Uterus (tissue), 4 donors: ENCODE results near the gene UBE4B. TPM values are rescaled to one million over a fixed set of nuclear protein-coding genes. Genes with fewer than 3 reads are reported as not detected.
A peak's percentile ranks its signal among the peaks of the same experiment; 100 is the strongest.
"Not testable (repeated sequence)": the region's sequence is repeated elsewhere in the genome, so short reads cannot be mapped to it uniquely, and the experiment has no call there.

Source experiments
- DNase-seq, 2 donors: peaks; one replicate each; pipeline ENCODE4 v3.0.0-alpha.2; 2019 to 2020
- H3K27ac ChIP-seq, 2 donors: fragments of 200-600 bp; sonication (generic); 1 replicate in 1 of 2; 2 replicates in 1 of 2; pipeline ENCODE4 v1.5.1; 2016 to 2018
- H3K27me3 ChIP-seq, 2 donors: fragments of 200-600 bp; sonication (generic); one replicate each; pipeline ENCODE4 v1.5.1; 2018 to 2019; ENCODE audit warnings: control low read depth in 1 of 2
- H3K36me3 ChIP-seq, 2 donors: fragments of 200-600 bp; sonication (generic); one replicate each; pipeline ENCODE4 v1.5.1; 2019; ENCODE audit warnings: control low read depth in 1 of 2
- H3K4me1 ChIP-seq, 2 donors: fragments of 200-600 bp; sonication (generic); one replicate each; pipeline ENCODE4 v1.5.1; 2018 to 2019; ENCODE audit warnings: control low read depth in 1 of 2
- H3K4me3 ChIP-seq, 2 donors: fragments of 200-600 bp; sonication (generic); 1 replicate in 1 of 2; 2 replicates in 1 of 2; pipeline ENCODE4 v1.5.1; 2018 to 2019; ENCODE audit warnings: mild to moderate bottlenecking in 1 of 2
- H3K9me3 ChIP-seq, 2 donors: fragments of 200-600 bp; sonication (generic); one replicate each; pipeline ENCODE4 v1.5.1; 2019; ENCODE audit warnings: control low read depth in 1 of 2
- CTCF ChIP-seq, 4 experiments: fragments of 200-600 bp in 2 of 4; fragments of 450-650 bp in 2 of 4; sonication (generic) in 2 of 4; IDR thresholded peaks; one replicate each; pipeline ENCODE4 v1.5.1; 2016 to 2019; ENCODE audit warnings: antibody characterized with exemption in 4 of 4, mild to moderate bottlenecking in 2 of 4, moderate library complexity in 1 of 4
- POLR2A ChIP-seq, 2 donors: fragments of 450-650 bp; IDR thresholded peaks; one replicate each; pipeline ENCODE4 v1.6.1; 2016; ENCODE audit warnings: antibody characterized with exemption in 2 of 2, mild to moderate bottlenecking in 1 of 2, moderate library complexity in 1 of 2
- intact Hi-C: fragments of 100-400 bp; cut with DNase I; formaldehyde crosslinking; loops from one replicate; pipeline ENCODE4 v1.15.1; 2023; ENCODE audit warnings: low total_unique reads
- total RNA-seq, 4 donors: library from RNA; depleted of rRNA in 3 of 4; stranded (reverse); fragments of >200 nt in 3 of 4; gene quantifications; one replicate each; pipeline versions ENCODE4 v1.1.0 to v1.2.4, GENCODE V29; 2014 to 2023
- donor health status: DM: yes; HTN: yes; CAD: no.

The UBE4B gene
- total RNA-seq, 4 donors from 2014 or later = 15.4 to 54.2 (median 30.4) TPM

- Histone ChIP-seq H3K4me1 (no peaks in the 10 kb centered on the region), H3K9me3 (no peaks in the 10 kb centered on the region), H3K27me3 (no peaks in the 10 kb centered on the region), H3K4me3 (no peak overlapping the region), H3K36me3 (no peaks in the 10 kb centered on the region), H3K27ac (no peak overlapping the region)
- TF ChIP-seq CTCF (IDR thresholded peaks at IDR 0.05) (no peak), POLR2A (IDR thresholded peaks at IDR 0.05) (no peak)
- peak in 1 of 2 donors; percentile 26 for DNase-seq
- intact Hi-C loops = no loop called here
Measured at GRCh38 chr1:10195570-10195969, 162.8 kb downstream of the UBE4B start.

GRCh38 chr1:10196976-10197375 is 164.2 kb downstream of the UBE4B start:
- Histone ChIP-seq H3K27me3 (no peaks in the 10 kb centered on the region), H3K4me1 (no peaks in the 10 kb centered on the region), H3K9me3 (no peaks in the 10 kb centered on the region), H3K36me3 (no peaks in the 10 kb centered on the region), H3K27ac (peak overlapping the region; percentile 55 to 71), H3K4me3 (no peak overlapping the region)
- peak; percentile 55 to 75 for DNase-seq
- TF ChIP-seq CTCF (IDR thresholded peaks at IDR 0.05) (no peak), POLR2A (IDR thresholded peaks at IDR 0.05) (no peak)
- intact Hi-C loops = no loop called here

GRCh38 chr1:10200620-10201019 is 167.9 kb downstream of the UBE4B start:
- Histone ChIP-seq H3K27me3 (no peaks in the 10 kb centered on the region), H3K36me3 (no peaks in the 10 kb centered on the region), H3K9me3 (no peaks in the 10 kb centered on the region), H3K4me3 (no peak overlapping the region), H3K4me1 (no peaks in the 10 kb centered on the region), H3K27ac (no peak overlapping the region)
- no peak for TF ChIP-seq POLR2A (IDR thresholded peaks at IDR 0.05)
- no peak for DNase-seq
- intact Hi-C loops = no loop called here

GRCh38 chr1:10204003-10204642 is 171.4 kb downstream of the UBE4B start:
- no peaks in the 10 kb centered on the region for H3K9me3 ChIP-seq
- H3K27ac ChIP-seq = no peak overlapping the region
- no peak for DNase-seq
- H3K4me3 ChIP-seq = no peak overlapping the region
- intact Hi-C loops = no loop called here
- no peaks in the 10 kb centered on the region for H3K27me3 ChIP-seq
- TF ChIP-seq POLR2A (IDR thresholded peaks at IDR 0.05) (no peak), CTCF (IDR thresholded peaks at IDR 0.05) (no peak)
- H3K36me3 ChIP-seq = no peaks in the 10 kb centered on the region
- H3K4me1 ChIP-seq = no peaks in the 10 kb centered on the region

GRCh38 chr1:10205206-10205605 is 172.4 kb downstream of the UBE4B start:
- H3K4me3 ChIP-seq, intact Hi-C loops, H3K27ac ChIP-seq, H3K4me1 ChIP-seq, H3K27me3 ChIP-seq, H3K36me3 ChIP-seq, H3K9me3 ChIP-seq, DNase-seq: not testable (repeated sequence)

- Histone ChIP-seq H3K9me3 (no peaks in the 10 kb centered on the region), H3K4me3 (no peak overlapping the region), H3K4me1 (peaks cover 0 to 5% of the 10 kb centered on the region in 2 donors), H3K36me3 (no peaks in the 10 kb centered on the region), H3K27ac (no peak overlapping the region), H3K27me3 (no peaks in the 10 kb centered on the region)
- no peak for TF ChIP-seq POLR2A (IDR thresholded peaks at IDR 0.05)
- TF ChIP-seq CTCF (IDR thresholded peaks at IDR 0.05) = no peak
- intact Hi-C loops = no loop called here
- DNase-seq = no peak
Measured at GRCh38 chr1:10207810-10208209, 175.1 kb downstream of the UBE4B start.
